GM03348 (cell line): ENCODE data around the gene UQCC5.
"Not testable (repeated sequence)": the region's sequence is repeated elsewhere in the genome, so short reads cannot be mapped to it uniquely, and the experiment has no call there.

ENCODE experiments used
- DNase-seq: peaks from one replicate; pipeline ENCODE4 v3.0.0; 2012; ENCODE audit warnings: low spot score

Gene UQCC5

GRCh38 chr3:52523386-52524257, 12.8 kb upstream of the UQCC5 start:
- DNase-seq = no peak

GRCh38 chr3:52524258-52524751, 12.1 kb upstream of the UQCC5 start:
- DNase-seq = no peak

GRCh38 chr3:52524752-52525679, 11.4 kb upstream of the UQCC5 start:
- no peak for DNase-seq

DNA sequence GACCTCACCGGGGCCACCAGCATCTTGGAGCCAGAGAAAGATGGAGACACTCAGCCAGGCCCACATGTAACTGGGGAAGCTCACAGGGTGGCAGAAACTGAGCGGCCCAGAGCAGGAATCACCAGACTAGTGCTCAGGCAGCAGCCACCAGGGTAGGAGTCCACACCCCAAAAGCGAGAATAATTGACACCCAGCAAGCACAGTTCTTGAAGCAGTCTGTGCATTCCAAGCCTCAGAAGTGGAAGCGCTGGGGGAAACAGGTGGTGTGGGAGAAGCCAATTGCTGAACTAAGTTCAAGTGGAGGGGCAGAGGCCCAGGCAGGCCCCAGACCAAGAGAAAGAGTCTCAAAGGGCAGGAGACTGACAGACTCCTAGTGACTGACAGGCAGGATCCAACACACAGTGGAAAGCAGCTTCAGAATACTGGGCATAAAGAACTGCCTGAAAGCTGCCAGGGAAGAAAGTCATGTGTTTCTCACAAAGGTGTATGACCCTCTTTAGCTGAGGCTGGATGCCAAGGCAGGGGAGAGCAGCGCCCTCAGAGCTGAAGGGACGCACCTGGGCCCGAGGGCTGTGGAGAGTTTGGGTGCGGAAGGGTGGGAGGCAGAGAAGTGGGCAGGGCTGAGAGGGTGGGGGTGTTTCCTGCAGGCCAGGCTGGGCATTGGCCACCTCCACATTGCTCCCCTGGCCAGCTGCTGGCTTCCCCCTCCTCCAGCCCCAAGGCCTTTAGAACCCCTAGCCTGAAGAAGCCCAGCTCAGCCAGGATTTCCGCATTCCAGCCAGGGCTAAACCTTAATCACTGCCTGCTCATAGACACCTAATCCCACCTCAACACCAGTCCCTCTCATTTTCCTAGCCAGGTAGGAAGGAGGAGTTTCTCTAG, 10.5 kb upstream of the UQCC5 start:
- DNase-seq = no peak

DNA sequence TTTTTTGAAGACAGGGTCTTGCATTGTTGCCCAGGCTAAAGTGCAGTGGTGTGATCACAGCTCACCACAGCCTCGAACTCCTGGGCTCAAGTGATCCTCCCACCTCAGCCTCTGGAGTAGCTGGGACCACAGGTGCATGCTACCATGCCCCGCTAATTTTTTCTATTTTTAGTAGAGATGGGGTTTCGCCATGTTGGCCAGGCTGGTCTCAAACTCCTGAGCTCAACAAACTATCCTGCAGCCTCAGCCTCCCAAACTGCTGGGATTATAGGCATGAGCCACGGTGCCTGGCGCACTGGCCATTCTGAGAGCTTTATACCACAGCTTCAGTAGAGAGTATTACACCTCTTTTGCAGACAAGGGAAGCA, 9.8 kb upstream of the UQCC5 start:
- not testable (repeated sequence) for DNase-seq

DNA sequence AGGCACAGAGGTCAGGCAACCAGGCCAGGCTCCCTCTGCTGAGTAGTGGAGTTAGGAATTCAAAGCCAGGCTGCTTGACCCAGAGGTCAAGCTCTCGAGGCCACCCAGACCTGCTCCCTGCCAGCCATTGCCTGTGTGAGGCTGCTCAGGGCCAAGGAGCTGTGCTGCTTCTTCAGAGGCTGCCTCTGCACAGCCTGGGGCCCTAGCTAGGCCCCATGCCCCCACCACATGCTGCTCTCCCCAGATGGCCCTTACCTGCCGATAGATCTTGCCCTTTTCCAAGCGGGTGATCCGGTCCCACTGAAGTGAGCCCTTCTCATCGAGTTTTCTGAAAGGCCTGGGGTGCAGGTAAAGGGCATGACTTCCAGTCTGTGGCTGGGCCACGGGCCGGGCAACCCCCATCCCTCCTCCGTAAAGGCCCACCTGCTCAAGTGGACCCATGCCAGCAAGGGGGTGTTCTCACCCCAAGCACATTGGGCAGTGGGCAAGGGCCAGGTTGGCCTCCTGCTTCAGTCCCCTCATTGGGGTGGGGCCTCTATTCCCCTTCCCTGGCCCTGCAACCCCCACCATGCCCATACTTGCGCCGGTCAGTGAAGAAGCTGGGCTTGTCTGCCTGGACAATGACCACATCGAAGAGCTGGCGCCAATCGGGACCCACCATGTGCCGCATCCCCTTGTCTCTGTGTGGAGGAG, 9.2 kb upstream of the UQCC5 start:
- DNase-seq = no peak

GRCh38 chr3:52527732-52528585, 8.4 kb upstream of the UQCC5 start:
- no peak for DNase-seq

DNA sequence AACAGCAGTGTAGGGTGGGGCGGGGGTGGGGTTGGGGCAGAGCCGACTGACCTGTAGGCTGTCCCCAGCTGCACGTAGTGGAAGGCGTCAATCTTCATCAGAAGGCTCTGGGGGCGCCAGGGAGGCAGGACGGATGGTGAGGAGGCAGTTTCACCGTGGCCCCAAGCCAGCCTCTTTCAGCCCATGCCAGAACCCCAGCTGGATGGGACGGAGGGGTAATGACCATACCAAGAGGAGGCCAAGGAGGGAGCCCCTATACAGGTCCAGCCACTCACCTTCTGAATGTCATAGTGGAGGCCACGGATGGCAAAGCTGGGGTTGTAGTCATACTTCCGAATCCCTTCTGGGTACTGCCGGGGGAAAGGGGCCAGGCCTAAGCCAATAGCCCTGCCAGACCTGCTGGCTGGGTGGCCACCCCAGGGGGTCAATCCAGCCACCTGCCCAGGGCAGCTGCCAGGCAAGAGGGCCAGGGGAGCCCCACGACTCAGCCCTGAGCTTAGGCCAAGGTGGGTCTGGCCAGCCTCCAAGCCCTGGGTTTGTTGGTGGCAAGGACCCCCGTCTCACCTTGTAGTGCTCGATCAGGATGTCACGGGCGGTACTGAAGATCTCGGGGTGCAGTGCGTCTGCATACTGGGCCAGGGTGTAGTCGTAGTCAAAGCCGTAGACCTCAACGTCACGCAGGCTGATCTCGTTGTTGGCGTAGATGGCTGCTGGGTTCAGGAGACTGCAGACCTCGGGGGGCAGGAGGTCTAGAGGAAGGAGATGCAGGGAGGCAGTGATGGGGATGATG, 7.6 kb upstream of the UQCC5 start:
- no peak for DNase-seq

GRCh38 chr3:52529376-52530333, 6.8 kb upstream of the UQCC5 start:
- peak; percentile 51 for DNase-seq

GRCh38 chr3:52530918-52531826, 5.2 kb upstream of the UQCC5 start:
- no peak for DNase-seq

DNA sequence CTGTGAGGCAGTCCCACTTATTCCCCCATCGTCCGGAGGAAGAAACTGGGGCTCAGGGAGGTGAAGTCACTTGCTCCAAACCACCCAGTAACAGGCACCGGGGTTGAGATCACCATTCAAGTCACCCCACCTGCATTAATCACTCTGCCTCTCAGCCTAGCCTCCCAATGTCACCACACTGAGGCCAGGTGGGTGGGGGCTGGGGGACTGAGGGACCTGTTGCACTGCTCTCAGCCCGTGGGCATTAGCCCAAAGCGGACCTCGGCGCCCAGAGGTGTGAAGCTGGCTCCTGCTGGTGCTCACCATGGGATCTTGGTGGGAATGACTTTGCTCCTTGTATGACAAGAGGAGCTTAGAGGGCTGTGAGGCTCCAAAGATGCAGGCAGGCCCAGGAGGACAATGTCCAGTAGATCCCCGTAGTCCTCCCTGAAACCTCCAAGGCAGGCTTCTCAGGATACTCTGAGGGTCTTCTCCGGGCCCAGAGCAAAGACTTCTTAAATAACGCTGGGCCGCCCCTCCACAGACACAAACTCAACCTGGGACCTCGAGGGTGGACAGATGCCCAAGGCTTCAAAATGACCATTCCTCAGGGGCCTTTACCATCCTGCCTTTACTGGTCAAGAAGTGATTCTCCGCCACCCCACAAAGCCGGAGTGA, 4.4 kb upstream of the UQCC5 start:
- DNase-seq = no peak

DNA sequence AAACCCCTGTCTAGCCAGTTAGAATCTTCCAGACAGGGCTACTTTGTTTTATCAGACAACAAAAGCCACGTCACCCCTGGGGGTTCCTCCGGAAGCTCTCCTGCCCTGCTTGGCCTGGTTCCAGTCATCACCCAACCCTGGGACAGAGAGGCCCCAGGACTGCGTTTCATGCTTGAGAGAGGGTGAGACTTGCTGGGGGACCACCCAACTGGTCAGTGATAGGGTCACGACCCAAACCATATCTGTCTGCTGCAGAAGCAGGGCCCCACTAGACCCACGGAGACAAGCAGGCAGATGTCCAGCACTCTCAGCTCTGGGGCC, 3.9 kb upstream of the UQCC5 start:
- peak; percentile 46 for DNase-seq

- peak; percentile 70 for DNase-seq
These were observed 3.4 kb upstream of the UQCC5 start for GRCh38 chr3:52532838-52533622.

- DNase-seq = peak; percentile 99
These were observed 2.7 kb upstream of the UQCC5 start, which contains the start of gene NT5DC2 for GRCh38 chr3:52533623-52534280. NT5DC2 (minus strand) TSS chr3:52533857; CDS start chr3:52533737, 120 bp downstream.
